HepG2 (cell line): ENCODE data around the gene PEMT. TPM values are rescaled to one million over a fixed set of nuclear protein-coding genes. Genes with fewer than 3 reads are reported as not detected.

Experiments used
- AGO1 ChIP-seq: fragments of 200-400 bp; formaldehyde crosslinking; IDR thresholded peaks from 2 replicates; pipeline ENCODE4 v1.6.1; 2017; ENCODE audit warnings: mild to moderate bottlenecking, low read depth, low read length, moderate library complexity; ENCODE audit not compliant: poor library complexity, severe bottlenecking
- ATF3 ChIP-seq: sonication (generic); formaldehyde crosslinking; IDR thresholded peaks from 2 replicates; pipeline ENCODE4 v1.4.0; 2020; ENCODE audit warnings: missing genetic modification reagents
- CCAR2 ChIP-seq: fragments of 200-400 bp; formaldehyde crosslinking; optimal IDR thresholded peaks from 2 replicates; pipeline ENCODE3; 2018; ENCODE audit warnings: low read depth, mild to moderate bottlenecking, low read length, moderate library complexity
- EED ChIP-seq: sonication (generic); formaldehyde crosslinking; IDR thresholded peaks from 2 replicates; pipeline ENCODE4 v1.5.0; 2020; ENCODE audit warnings: mild to moderate bottlenecking, missing genetic modification reagents
- EHMT2 ChIP-seq: fragments of 200-600 bp; sonication (generic); IDR thresholded peaks from 2 replicates; pipeline ENCODE4 v1.7.0; 2017; ENCODE audit warnings: antibody characterized with exemption, low read depth, low read length, borderline replicate concordance
- POLR2G ChIP-seq: fragments of 200-400 bp; formaldehyde crosslinking; IDR thresholded peaks from 2 replicates; pipeline ENCODE4 v1.6.1; 2018; ENCODE audit warnings: mild to moderate bottlenecking, low read depth, low read length, moderate library complexity
- RBFOX2 ChIP-seq: fragments of 200-400 bp; formaldehyde crosslinking; IDR thresholded peaks from 2 replicates; pipeline ENCODE4 v1.6.1; 2017; ENCODE audit warnings: low read depth, mild to moderate bottlenecking, low read length
- U2AF2 ChIP-seq: fragments of 200-400 bp; formaldehyde crosslinking; IDR thresholded peaks from 2 replicates; pipeline ENCODE4 v1.6.1; 2017; ENCODE audit warnings: low read depth, mild to moderate bottlenecking, low read length
- ZBTB4 ChIP-seq: sonication (generic); formaldehyde crosslinking; IDR thresholded peaks from 2 replicates; pipeline ENCODE4 v1.4.0; 2020; ENCODE audit warnings: missing genetic modification reagents, mild to moderate bottlenecking, borderline replicate concordance
- ZHX1 ChIP-seq: sonication (generic); formaldehyde crosslinking; IDR thresholded peaks from 2 replicates; pipeline ENCODE4 v1.8.1; 2022; ENCODE audit warnings: low read depth, mild to moderate bottlenecking, missing genetic modification reagents
- ZNF234 ChIP-seq: sonication (generic); formaldehyde crosslinking; conservative IDR thresholded peaks from 2 replicates; pipeline ENCODE4 v1.5.1; 2020; ENCODE audit warnings: mild to moderate bottlenecking, missing genetic modification reagents
- ZNF687 ChIP-seq: sonication (generic); formaldehyde crosslinking; IDR thresholded peaks from 2 replicates; pipeline ENCODE4 v1.5.1; 2020; ENCODE audit warnings: mild to moderate bottlenecking, missing genetic modification reagents, moderate library complexity
- polyA plus RNA-seq, 8 experiments: library from polyadenylated mRNA; depleted of rRNA in 3 of 8; stranded (reverse) in 7 of 8; unstranded in 1 of 8; fragments of >200 nt; fragmentation: Illumina TruSeq in 4 of 8; extraction: Trizol in 4 of 8; gene quantifications; 2 replicates each; pipeline versions ENCODE4 v1.2.1 to v1.2.3, GENCODE V29; 2011 to 2016; ENCODE audit warnings: low read depth in 4 of 8, missing spikeins in 1 of 8, mixed read lengths in 1 of 8; ENCODE audit not compliant: insufficient read depth in 1 of 8
- total RNA-seq, 5 experiments: library from RNA; depleted of rRNA; stranded (reverse); fragments of >200 nt; fragmentation: Illumina TruSeq; extraction: Trizol; gene quantifications; 2 replicates each; pipeline ENCODE4 v1.2.3, GENCODE V29; 2016; ENCODE audit warnings: low read depth in 1 of 5

The PEMT gene
- total and polyA plus RNA-seq, 2 of the 13 experiments (the other 11 are each of a cell fraction or from before 2014, with no cell fraction given): 31.7 to 43.6 TPM

- no peak for TF ChIP-seq EHMT2
- no peak for TF ChIP-seq EED
- no peak for TF ChIP-seq ZHX1 (CRISPR knock-in tag)
- no peak for TF ChIP-seq ATF3 (CRISPR knock-in tag)
- TF ChIP-seq ZBTB4: 0 out of 2 replicates have a peak, but pooled peaks have one; percentile 26
- TF ChIP-seq POLR2G: peak; percentile 56; the same call in 1 of the 2 replicates
- TF ChIP-seq ZNF234 (CRISPR knock-in tag): no peak
- 0 out of 2 replicates have a peak, but pooled peaks have one; percentile 5 for TF ChIP-seq RBFOX2
- peak; percentile 36; the same call in 1 of the 2 replicates for TF ChIP-seq ZNF687 (CRISPR knock-in tag)
- TF ChIP-seq AGO1: peak; percentile 60
- no peak for TF ChIP-seq CCAR2
- no peak for TF ChIP-seq U2AF2
Measured at GRCh38 chr17:17493249-17493985, 98.1 kb downstream of the PEMT start (continued).
